ENCODE results near the gene LRBA.

LRBA gene

GRCh38 chr4:150708004-150708403 is 307.1 kb downstream of the LRBA start:
- Histone ChIP-seq H3K9me3 (ENCODE audit: insufficient read depth, low read length, severe bottlenecking) (no peaks in the 10 kb centered on the region), H3K27ac (ENCODE audit: low read length) (no peak overlapping the region), H3K4me2 (ENCODE audit: insufficient read depth, low read length) (no peak overlapping the region), H3K27me3 (ENCODE audit: insufficient read depth, low read length, poor library complexity) (no peaks in the 10 kb centered on the region), H3K36me3 (ENCODE audit: insufficient read depth, low read length) (no peaks in the 10 kb centered on the region), H4K20me1 (ENCODE audit: insufficient read depth, low read length) (no peaks in the 10 kb centered on the region), H3K9ac (ENCODE audit: low read depth, low read length) (no peak overlapping the region), H2AFZ (ENCODE audit: low read depth, low read length) (no peak overlapping the region), H3K4me3 (ENCODE audit: low read depth in 1 of 2, low read length in 2 of 2) (no peak overlapping the region), H3K79me2 (ENCODE audit: insufficient read depth, low read length) (no peaks in the 10 kb centered on the region), H3K4me1 (ENCODE audit: insufficient read depth, low read length) (no peaks in the 10 kb centered on the region)
- no peak for TF ChIP-seq CTCF (IDR thresholded peaks at IDR 0.05; ENCODE audit: borderline replicate concordance, extremely low read depth, low read length, poor library complexity, severe bottlenecking)
- TF ChIP-seq EZH2 (IDR thresholded peaks at IDR 0.05; ENCODE audit: borderline replicate concordance, low read depth, low read length, severe bottlenecking), result no peak
- no peak for DNase-seq
- no peak for ATAC-seq (ENCODE audit: insufficient read depth, low read depth)

GRCh38 chr4:150699599-150699998 is 315.5 kb downstream of the LRBA start:
- no peaks in the 10 kb centered on the region for H4K20me1 ChIP-seq (ENCODE audit: insufficient read depth, low read length)

GRCh38 chr4:150695162-150695561 is 319.9 kb downstream of the LRBA start:
- H3K4me1 ChIP-seq (ENCODE audit: insufficient read depth, low read length), result no peaks in the 10 kb centered on the region
- H3K9me3 ChIP-seq (ENCODE audit: insufficient read depth, low read length, severe bottlenecking), result no peaks in the 10 kb centered on the region
- H3K27me3 ChIP-seq (ENCODE audit: insufficient read depth, low read length, poor library complexity), result no peaks in the 10 kb centered on the region
- no peak for ATAC-seq (ENCODE audit: insufficient read depth, low read depth)
- no peak for DNase-seq
- H3K27ac ChIP-seq (ENCODE audit: low read length), result no peak overlapping the region
- TF ChIP-seq CTCF (IDR thresholded peaks at IDR 0.05; ENCODE audit: borderline replicate concordance, extremely low read depth, low read length, poor library complexity, severe bottlenecking) (no peak), EZH2 (IDR thresholded peaks at IDR 0.05; ENCODE audit: borderline replicate concordance, low read depth, low read length, severe bottlenecking) (no peak)
- no peaks in the 10 kb centered on the region for H3K36me3 ChIP-seq (ENCODE audit: insufficient read depth, low read length)
- H3K9ac ChIP-seq (ENCODE audit: low read depth, low read length), result no peak overlapping the region
- H3K4me3 ChIP-seq (ENCODE audit: low read depth in 1 of 2, low read length in 2 of 2), result no peak overlapping the region
- no peak overlapping the region for H2AFZ ChIP-seq (ENCODE audit: low read depth, low read length)
- H4K20me1 ChIP-seq (ENCODE audit: insufficient read depth, low read length), result no peaks in the 10 kb centered on the region
- no peak overlapping the region for H3K4me2 ChIP-seq (ENCODE audit: insufficient read depth, low read length)
- no peaks in the 10 kb centered on the region for H3K79me2 ChIP-seq (ENCODE audit: insufficient read depth, low read length)

More at GRCh38 chr4:150699599-150699998, 315.5 kb downstream of the LRBA start:
- Histone ChIP-seq H3K36me3 (ENCODE audit: insufficient read depth, low read length) (no peaks in the 10 kb centered on the region), H3K9ac (ENCODE audit: low read depth, low read length) (no peak overlapping the region), H3K79me2 (ENCODE audit: insufficient read depth, low read length) (no peaks in the 10 kb centered on the region), H3K4me3 (ENCODE audit: low read depth in 1 of 2, low read length in 2 of 2) (no peak overlapping the region), H3K4me2 (ENCODE audit: insufficient read depth, low read length) (no peak overlapping the region), H3K27me3 (ENCODE audit: insufficient read depth, low read length, poor library complexity) (no peaks in the 10 kb centered on the region), H3K4me1 (ENCODE audit: insufficient read depth, low read length) (no peaks in the 10 kb centered on the region), H3K27ac (ENCODE audit: low read length) (no peak overlapping the region), H2AFZ (ENCODE audit: low read depth, low read length) (no peak overlapping the region), H3K9me3 (ENCODE audit: insufficient read depth, low read length, severe bottlenecking) (no peaks in the 10 kb centered on the region)
- no peak for TF ChIP-seq CTCF (IDR thresholded peaks at IDR 0.05; ENCODE audit: borderline replicate concordance, extremely low read depth, low read length, poor library complexity, severe bottlenecking)
- no peak for TF ChIP-seq EZH2 (IDR thresholded peaks at IDR 0.05; ENCODE audit: borderline replicate concordance, low read depth, low read length, severe bottlenecking)
- DNase-seq (no peak), ATAC-seq (ENCODE audit: insufficient read depth, low read depth) (no peak)

GRCh38 chr4:150694438-150694837 is 320.6 kb downstream of the LRBA start:
- Histone ChIP-seq H2AFZ (ENCODE audit: low read depth, low read length) (no peak overlapping the region), H3K9me3 (ENCODE audit: insufficient read depth, low read length, severe bottlenecking) (no peaks in the 10 kb centered on the region), H3K27me3 (ENCODE audit: insufficient read depth, low read length, poor library complexity) (no peaks in the 10 kb centered on the region), H4K20me1 (ENCODE audit: insufficient read depth, low read length) (no peaks in the 10 kb centered on the region), H3K27ac (ENCODE audit: low read length) (no peak overlapping the region), H3K4me3 (ENCODE audit: low read depth in 1 of 2, low read length in 2 of 2) (no peak overlapping the region), H3K9ac (ENCODE audit: low read depth, low read length) (no peak overlapping the region), H3K36me3 (ENCODE audit: insufficient read depth, low read length) (no peaks in the 10 kb centered on the region), H3K79me2 (ENCODE audit: insufficient read depth, low read length) (no peaks in the 10 kb centered on the region), H3K4me1 (ENCODE audit: insufficient read depth, low read length) (no peaks in the 10 kb centered on the region), H3K4me2 (ENCODE audit: insufficient read depth, low read length) (no peak overlapping the region)
- ATAC-seq (ENCODE audit: insufficient read depth, low read depth) (no peak), DNase-seq (no peak)
- TF ChIP-seq CTCF (IDR thresholded peaks at IDR 0.05; ENCODE audit: borderline replicate concordance, extremely low read depth, low read length, poor library complexity, severe bottlenecking) (no peak), EZH2 (IDR thresholded peaks at IDR 0.05; ENCODE audit: borderline replicate concordance, low read depth, low read length, severe bottlenecking) (no peak)
